Endothelial cell of umbilical vein (primary cell): ENCODE results near the gene ANO7.

Experiments used
- CTCF ChIP-seq, 2 donors: IDR thresholded peaks; 1 replicate in 1 of 2; 2 replicates in 1 of 2; pipeline ENCODE4 v1.5.1; 2011; ENCODE audit warnings: low read length in 2 of 2, mild to moderate bottlenecking in 2 of 2, moderate library complexity in 2 of 2, control low read depth in 1 of 2, inconsistent platforms in 1 of 2, low read depth in 1 of 2; ENCODE audit not compliant: insufficient read depth in 1 of 2; ENCODE audit errors: extremely low read depth in 1 of 2
- EZH2 ChIP-seq: IDR thresholded peaks from 2 replicates; pipeline ENCODE4 v1.6.1; 2012; ENCODE audit warnings: borderline replicate concordance, low read depth, mild to moderate bottlenecking, moderate library complexity, low read length, inconsistent platforms; ENCODE audit not compliant: severe bottlenecking
- JUN ChIP-seq: IDR thresholded peaks from 2 replicates; pipeline ENCODE4 v1.6.1; 2011; ENCODE audit warnings: borderline replicate concordance, low read depth; ENCODE audit not compliant: insufficient read length, insufficient read depth
- MAX ChIP-seq: IDR thresholded peaks from 2 replicates; pipeline ENCODE4 v1.6.1; 2011; ENCODE audit not compliant: insufficient read depth, insufficient read length
- POLR2A ChIP-seq: IDR thresholded peaks from 2 replicates; pipeline ENCODE4 v1.6.1; 2012; ENCODE audit warnings: low read depth, mild to moderate bottlenecking, control low read depth, low read length
- POLR2AphosphoS5 ChIP-seq: IDR thresholded peaks from 2 replicates; pipeline ENCODE4 v1.6.1; 2012; ENCODE audit warnings: low read depth, mild to moderate bottlenecking, control low read depth, low read length, moderate library complexity; ENCODE audit not compliant: insufficient read depth

- TF ChIP-seq CTCF (IDR thresholded peaks at IDR 0.05; ENCODE audit: extremely low read depth in 1 of 2, insufficient read depth in 1 of 2, low read depth in 1 of 2, low read length in 2 of 2) (no peak), MAX (no peak), POLR2AphosphoS5 (no peak), EZH2 (no peak), JUN (no peak), POLR2A (no peak)
Measured at GRCh38 chr2:241187101-241187917, 1.2 kb upstream of the ANO7 start.
